ENCODE data around the gene AHR. TPM values are rescaled to one million over a fixed set of nuclear protein-coding genes. Genes with fewer than 3 reads are reported as not detected.

AHR gene
- total and polyA plus RNA-seq, 2 donors (not counting 1 experiment from before 2014, with no cell fraction given), result 4.8 to 11.2 TPM

- H3K27me3 ChIP-seq (replicated peaks in 1 of 4; ENCODE audit: control extremely low read depth in 1 of 4, control insufficient read depth in 3 of 4, insufficient read depth in 4 of 4, low read length in 3 of 4), result no peaks in the 10 kb centered on the region
- H3K27ac ChIP-seq (ENCODE audit: low read length in 2 of 2), result no peak overlapping the region
- Mint-ChIP-seq H3K27me3 (no peaks in the 10 kb centered on the region), H3K9me3 (ENCODE audit: insufficient read depth) (no peaks in the 10 kb centered on the region), H3K4me3 (no peak overlapping the region), H3K27ac (no peak overlapping the region), H3K4me1 (peaks cover 2% of the 10 kb centered on the region)
- no peak overlapping the region for H2AFZ ChIP-seq (ENCODE audit: insufficient read depth, low read depth, low read length, poor library complexity, severe bottlenecking)
- TF ChIP-seq, protein P1, sequence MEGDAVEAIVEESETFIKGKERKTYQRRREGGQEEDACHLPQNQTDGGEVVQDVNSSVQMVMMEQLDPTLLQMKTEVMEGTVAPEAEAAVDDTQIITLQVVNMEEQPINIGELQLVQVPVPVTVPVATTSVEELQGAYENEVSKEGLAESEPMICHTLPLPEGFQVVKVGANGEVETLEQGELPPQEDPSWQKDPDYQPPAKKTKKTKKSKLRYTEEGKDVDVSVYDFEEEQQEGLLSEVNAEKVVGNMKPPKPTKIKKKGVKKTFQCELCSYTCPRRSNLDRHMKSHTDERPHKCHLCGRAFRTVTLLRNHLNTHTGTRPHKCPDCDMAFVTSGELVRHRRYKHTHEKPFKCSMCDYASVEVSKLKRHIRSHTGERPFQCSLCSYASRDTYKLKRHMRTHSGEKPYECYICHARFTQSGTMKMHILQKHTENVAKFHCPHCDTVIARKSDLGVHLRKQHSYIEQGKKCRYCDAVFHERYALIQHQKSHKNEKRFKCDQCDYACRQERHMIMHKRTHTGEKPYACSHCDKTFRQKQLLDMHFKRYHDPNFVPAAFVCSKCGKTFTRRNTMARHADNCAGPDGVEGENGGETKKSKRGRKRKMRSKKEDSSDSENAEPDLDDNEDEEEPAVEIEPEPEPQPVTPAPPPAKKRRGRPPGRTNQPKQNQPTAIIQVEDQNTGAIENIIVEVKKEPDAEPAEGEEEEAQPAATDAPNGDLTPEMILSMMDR (IDR thresholded peaks at IDR 0.05), result no peak
- no peak for TF ChIP-seq EZH2 (IDR thresholded peaks at IDR 0.05; ENCODE audit: borderline replicate concordance, insufficient read depth, low read depth, low read length, poor library complexity, severe bottlenecking)
- peaks cover 0 to 12% of the 10 kb centered on the region in 2 experiments for H3K36me3 ChIP-seq (replicated peaks in 1 of 2; ENCODE audit: control extremely low read depth in 1 of 2, control insufficient read depth in 1 of 2, extremely low read depth in 1 of 2, insufficient read depth in 2 of 2, low read length in 1 of 2)
- ChIA-PET POLR2A (no interaction called here), CTCF (interaction anchor here (3.4 kb wide), 1 partner anchor 11 kb away, joined by 16 read pairs; no protein-coding TSS in a partner anchor)
- no peaks in the 10 kb centered on the region for H3K4me1 ChIP-seq (ENCODE audit: control insufficient read depth in 2 of 2, insufficient read depth in 2 of 2, low read length in 2 of 2)
- H3K9me3 ChIP-seq (ENCODE audit: control extremely low read depth in 1 of 3, control insufficient read depth in 2 of 3, insufficient read depth in 1 of 3, low read length in 2 of 3), result no peaks in the 10 kb centered on the region
- no peaks in the 10 kb centered on the region for H4K20me1 ChIP-seq (ENCODE audit: control insufficient read depth, insufficient read depth, low read length, poor library complexity, severe bottlenecking)
- H3K79me2 ChIP-seq (ENCODE audit: control insufficient read depth, insufficient read depth, low read length), result peaks cover 5% of the 10 kb centered on the region
- ATAC-seq (ENCODE audit: low read depth) (no peak), DNase-seq (no peak)
- H3K4me3 ChIP-seq (ENCODE audit: control extremely low read depth in 1 of 5, extremely low read depth in 1 of 5, insufficient read depth in 1 of 5, low read depth in 2 of 5, low read length in 4 of 5), result no peak overlapping the region
- H3K9ac ChIP-seq (ENCODE audit: low read length), result no peak overlapping the region
- no peak overlapping the region for H3K4me2 ChIP-seq (replicated peaks; ENCODE audit: low read depth, low read length, poor library complexity, severe bottlenecking)
- intact Hi-C loops (cut with micrococcal nuclease), result no loop called here
- WGBS (ENCODE audit: insufficient coverage), result 86% methylated on average over 1 of the region's 2 CpGs
These were observed 14.2 kb downstream of the AHR start for GRCh38 chr7:17312641-17313040.

GRCh38 chr7:17313194-17313593 lies 14.7 kb downstream of the AHR start:
- Histone ChIP-seq H2AFZ (ENCODE audit: insufficient read depth, low read depth, low read length, poor library complexity, severe bottlenecking) (no peak overlapping the region), H3K4me3 (ENCODE audit: control extremely low read depth in 1 of 5, extremely low read depth in 1 of 5, insufficient read depth in 1 of 5, low read depth in 2 of 5, low read length in 4 of 5) (no peak overlapping the region), H4K20me1 (ENCODE audit: control insufficient read depth, insufficient read depth, low read length, poor library complexity, severe bottlenecking) (no peaks in the 10 kb centered on the region), H3K27me3 (replicated peaks in 1 of 4; ENCODE audit: control extremely low read depth in 1 of 4, control insufficient read depth in 3 of 4, insufficient read depth in 4 of 4, low read length in 3 of 4) (no peaks in the 10 kb centered on the region), H3K9me3 (ENCODE audit: control extremely low read depth in 1 of 3, control insufficient read depth in 2 of 3, insufficient read depth in 1 of 3, low read length in 2 of 3) (no peaks in the 10 kb centered on the region), H3K36me3 (replicated peaks in 1 of 2; ENCODE audit: control extremely low read depth in 1 of 2, control insufficient read depth in 1 of 2, extremely low read depth in 1 of 2, insufficient read depth in 2 of 2, low read length in 1 of 2) (peaks cover 0 to 12% of the 10 kb centered on the region in 2 experiments), H3K4me1 (ENCODE audit: control insufficient read depth in 2 of 2, insufficient read depth in 2 of 2, low read length in 2 of 2) (no peaks in the 10 kb centered on the region), H3K79me2 (ENCODE audit: control insufficient read depth, insufficient read depth, low read length) (no peaks in the 10 kb centered on the region), H3K4me2 (replicated peaks; ENCODE audit: low read depth, low read length, poor library complexity, severe bottlenecking) (no peak overlapping the region), H3K9ac (ENCODE audit: low read length) (no peak overlapping the region), H3K27ac (ENCODE audit: low read length in 2 of 2) (no peak overlapping the region)
- intact Hi-C loops (cut with micrococcal nuclease), result no loop called here
- DNase-seq (no peak), ATAC-seq (ENCODE audit: low read depth) (no peak)
- Mint-ChIP-seq H3K27me3 (no peaks in the 10 kb centered on the region), H3K4me3 (no peak overlapping the region), H3K4me1 (peaks cover 2% of the 10 kb centered on the region), H3K27ac (no peak overlapping the region), H3K9me3 (ENCODE audit: insufficient read depth) (no peaks in the 10 kb centered on the region)
- no CpG with 5 or more reads among the region's 5 CpGs for WGBS (ENCODE audit: insufficient coverage)
- ChIA-PET CTCF (interaction anchor here (3.4 kb wide), 1 partner anchor 11 kb away, joined by 16 read pairs; no protein-coding TSS in a partner anchor), POLR2A (no interaction called here)
- TF ChIP-seq, protein P1 (IDR thresholded peaks at IDR 0.05), result no peak
- no peak for TF ChIP-seq EZH2 (IDR thresholded peaks at IDR 0.05; ENCODE audit: borderline replicate concordance, insufficient read depth, low read depth, low read length, poor library complexity, severe bottlenecking)
